ENCODE results near the gene RPL6.

DNA sequence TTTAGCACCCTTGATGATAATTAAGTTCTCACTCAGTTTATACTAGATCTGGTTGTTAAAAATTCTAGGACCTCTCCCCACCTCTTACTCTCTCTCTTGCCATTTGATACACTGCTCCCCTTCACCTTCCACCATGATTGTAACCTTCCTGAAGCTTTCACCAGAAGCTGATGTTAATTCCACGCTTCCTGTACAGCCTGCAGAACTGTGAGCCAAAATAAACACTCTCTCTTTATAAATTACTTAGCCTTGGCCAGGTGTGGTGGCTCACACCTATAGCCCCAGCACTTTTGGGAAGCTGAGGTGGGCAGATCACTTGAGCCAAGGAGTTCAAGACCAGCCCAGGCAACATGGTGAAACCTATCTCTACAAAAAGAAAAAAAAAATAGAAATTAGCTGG is 16.1 kb downstream of the RPL6 start:
- TF ChIP-seq RAD21 (IDR thresholded peaks at IDR 0.05): no peak
- TF ChIP-seq, protein P1, sequence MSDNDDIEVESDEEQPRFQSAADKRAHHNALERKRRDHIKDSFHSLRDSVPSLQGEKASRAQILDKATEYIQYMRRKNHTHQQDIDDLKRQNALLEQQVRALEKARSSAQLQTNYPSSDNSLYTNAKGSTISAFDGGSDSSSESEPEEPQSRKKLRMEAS (IDR thresholded peaks at IDR 0.05): no peak
- TF ChIP-seq TAF1 (conservative IDR thresholded peaks at IDR 0.05): no peak
- TF ChIP-seq REST (IDR thresholded peaks at IDR 0.05): no peak
- TF ChIP-seq, protein P2, sequence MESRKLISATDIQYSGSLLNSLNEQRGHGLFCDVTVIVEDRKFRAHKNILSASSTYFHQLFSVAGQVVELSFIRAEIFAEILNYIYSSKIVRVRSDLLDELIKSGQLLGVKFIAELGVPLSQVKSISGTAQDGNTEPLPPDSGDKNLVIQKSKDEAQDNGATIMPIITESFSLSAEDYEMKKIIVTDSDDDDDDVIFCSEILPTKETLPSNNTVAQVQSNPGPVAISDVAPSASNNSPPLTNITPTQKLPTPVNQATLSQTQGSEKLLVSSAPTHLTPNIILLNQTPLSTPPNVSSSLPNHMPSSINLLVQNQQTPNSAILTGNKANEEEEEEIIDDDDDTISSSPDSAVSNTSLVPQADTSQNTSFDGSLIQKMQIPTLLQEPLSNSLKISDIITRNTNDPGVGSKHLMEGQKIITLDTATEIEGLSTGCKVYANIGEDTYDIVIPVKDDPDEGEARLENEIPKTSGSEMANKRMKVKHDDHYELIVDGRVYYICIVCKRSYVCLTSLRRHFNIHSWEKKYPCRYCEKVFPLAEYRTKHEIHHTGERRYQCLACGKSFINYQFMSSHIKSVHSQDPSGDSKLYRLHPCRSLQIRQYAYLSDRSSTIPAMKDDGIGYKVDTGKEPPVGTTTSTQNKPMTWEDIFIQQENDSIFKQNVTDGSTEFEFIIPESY (IDR thresholded peaks at IDR 0.05): no peak
- TF ChIP-seq, protein P3, sequence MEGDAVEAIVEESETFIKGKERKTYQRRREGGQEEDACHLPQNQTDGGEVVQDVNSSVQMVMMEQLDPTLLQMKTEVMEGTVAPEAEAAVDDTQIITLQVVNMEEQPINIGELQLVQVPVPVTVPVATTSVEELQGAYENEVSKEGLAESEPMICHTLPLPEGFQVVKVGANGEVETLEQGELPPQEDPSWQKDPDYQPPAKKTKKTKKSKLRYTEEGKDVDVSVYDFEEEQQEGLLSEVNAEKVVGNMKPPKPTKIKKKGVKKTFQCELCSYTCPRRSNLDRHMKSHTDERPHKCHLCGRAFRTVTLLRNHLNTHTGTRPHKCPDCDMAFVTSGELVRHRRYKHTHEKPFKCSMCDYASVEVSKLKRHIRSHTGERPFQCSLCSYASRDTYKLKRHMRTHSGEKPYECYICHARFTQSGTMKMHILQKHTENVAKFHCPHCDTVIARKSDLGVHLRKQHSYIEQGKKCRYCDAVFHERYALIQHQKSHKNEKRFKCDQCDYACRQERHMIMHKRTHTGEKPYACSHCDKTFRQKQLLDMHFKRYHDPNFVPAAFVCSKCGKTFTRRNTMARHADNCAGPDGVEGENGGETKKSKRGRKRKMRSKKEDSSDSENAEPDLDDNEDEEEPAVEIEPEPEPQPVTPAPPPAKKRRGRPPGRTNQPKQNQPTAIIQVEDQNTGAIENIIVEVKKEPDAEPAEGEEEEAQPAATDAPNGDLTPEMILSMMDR (IDR thresholded peaks at IDR 0.05; ENCODE audit: low read depth, low read length, missing input control): no peak
- TF ChIP-seq RXRA (IDR thresholded peaks at IDR 0.05): no peak
